ENCODE measurements around the gene HID1. TPM values are rescaled to one million over a fixed set of nuclear protein-coding genes. Genes with fewer than 3 reads are reported as not detected.
"Not testable (repeated sequence)": the region's sequence is repeated elsewhere in the genome, so short reads cannot be mapped to it uniquely, and the experiment has no call there.

HID1 gene
- total RNA-seq, 1 donor from 2014 or later, result 0.31 TPM

- intact Hi-C loops (cut with micrococcal nuclease), result no loop called here
- Mint-ChIP-seq H3K27me3 (ENCODE audit: insufficient read depth) (peaks cover 22% of the 10 kb centered on the region), H3K36me3 (ENCODE audit: low read depth) (no peaks in the 10 kb centered on the region)
Measured at GRCh38 chr17:74918906-74919305, 53.7 kb downstream of the HID1 start.

DNA sequence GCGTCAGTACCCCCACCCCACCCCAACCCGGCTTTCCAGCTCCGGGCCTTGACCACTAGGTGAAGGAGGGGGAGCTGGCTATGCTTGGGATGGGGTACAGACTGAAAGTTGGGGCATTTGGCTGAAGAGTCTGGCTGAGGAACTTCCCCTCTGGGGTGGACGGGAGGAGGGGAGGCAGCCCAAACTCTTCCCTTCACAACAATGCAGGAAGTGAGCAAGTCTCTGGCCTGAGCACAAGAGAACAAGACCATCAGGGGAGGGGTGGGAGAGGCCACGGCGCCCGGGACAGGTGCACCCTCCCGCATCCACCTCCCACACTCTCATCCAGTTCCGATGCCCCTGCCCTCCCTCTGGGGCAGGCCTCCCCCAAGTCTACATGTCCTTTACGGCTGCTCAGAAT lies 55.1 kb downstream of the HID1 start:
- H3K4me1 Mint-ChIP-seq (ENCODE audit: low read depth), result no peaks in the 10 kb centered on the region
- no peak for DNase-seq (ENCODE audit: low spot score)
- H3K4me3 Mint-ChIP-seq, result no peak overlapping the region
- no peaks in the 10 kb centered on the region for H3K36me3 Mint-ChIP-seq (ENCODE audit: low read depth)
- H3K9me3 Mint-ChIP-seq, result no peaks in the 10 kb centered on the region
- peaks cover 21% of the 10 kb centered on the region for H3K27me3 Mint-ChIP-seq (ENCODE audit: insufficient read depth)
- no peak overlapping the region for H3K27ac Mint-ChIP-seq
- intact Hi-C loops (cut with micrococcal nuclease), result no loop called here

More at GRCh38 chr17:74918906-74919305, 53.7 kb downstream of the HID1 start:
- Mint-ChIP-seq H3K9me3 (no peaks in the 10 kb centered on the region), H3K27ac (no peak overlapping the region), H3K4me1 (ENCODE audit: low read depth) (no peaks in the 10 kb centered on the region), H3K4me3 (no peak overlapping the region)
- DNase-seq (ENCODE audit: low spot score), result no peak

DNA sequence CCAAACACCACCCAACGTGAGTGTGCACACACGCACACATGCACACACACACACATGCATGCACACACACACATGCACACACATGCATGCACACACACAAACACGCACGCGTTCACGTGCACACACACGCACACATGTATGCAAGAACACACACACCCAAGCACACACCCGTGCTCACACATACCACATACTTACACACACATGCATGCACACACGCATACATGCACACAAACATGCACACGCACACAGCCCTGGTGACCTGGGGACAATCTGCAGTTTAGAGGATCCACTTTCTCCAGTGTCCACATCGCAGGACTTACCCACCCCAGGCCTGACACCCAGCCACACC lies 55.7 kb downstream of the HID1 start:
- intact Hi-C loops (cut with micrococcal nuclease), result no loop called here
- H3K4me1 Mint-ChIP-seq (ENCODE audit: low read depth), result no peaks in the 10 kb centered on the region
- H3K36me3 Mint-ChIP-seq (ENCODE audit: low read depth), result no peaks in the 10 kb centered on the region
- DNase-seq (ENCODE audit: low spot score), result no peak
- no peak overlapping the region for H3K4me3 Mint-ChIP-seq
- no peak overlapping the region for H3K27ac Mint-ChIP-seq
- H3K9me3 Mint-ChIP-seq, result no peaks in the 10 kb centered on the region
- peaks cover 17% of the 10 kb centered on the region for H3K27me3 Mint-ChIP-seq (ENCODE audit: insufficient read depth)

GRCh38 chr17:74916136-74916850 lies 56.3 kb downstream of the HID1 start:
- intact Hi-C loops (cut with micrococcal nuclease), result no loop called here
- Mint-ChIP-seq H3K4me1 (ENCODE audit: low read depth) (no peaks in the 10 kb centered on the region), H3K27me3 (ENCODE audit: insufficient read depth) (peaks cover 12% of the 10 kb centered on the region), H3K36me3 (ENCODE audit: low read depth) (no peaks in the 10 kb centered on the region), H3K4me3 (no peak overlapping the region), H3K9me3 (no peaks in the 10 kb centered on the region), H3K27ac (no peak overlapping the region)
- no peak for DNase-seq (ENCODE audit: low spot score)

- H3K27me3 Mint-ChIP-seq (ENCODE audit: insufficient read depth), result peaks cover 15% of the 10 kb centered on the region
- H3K4me3 Mint-ChIP-seq; H3K36me3 Mint-ChIP-seq (ENCODE audit: low read depth); H3K9me3 Mint-ChIP-seq; DNase-seq (ENCODE audit: low spot score); H3K4me1 Mint-ChIP-seq (ENCODE audit: low read depth); intact Hi-C loops (cut with micrococcal nuclease); H3K27ac Mint-ChIP-seq: not testable (repeated sequence)
Measured at GRCh38 chr17:74911423-74911822, 61.1 kb downstream of the HID1 start.

DNA sequence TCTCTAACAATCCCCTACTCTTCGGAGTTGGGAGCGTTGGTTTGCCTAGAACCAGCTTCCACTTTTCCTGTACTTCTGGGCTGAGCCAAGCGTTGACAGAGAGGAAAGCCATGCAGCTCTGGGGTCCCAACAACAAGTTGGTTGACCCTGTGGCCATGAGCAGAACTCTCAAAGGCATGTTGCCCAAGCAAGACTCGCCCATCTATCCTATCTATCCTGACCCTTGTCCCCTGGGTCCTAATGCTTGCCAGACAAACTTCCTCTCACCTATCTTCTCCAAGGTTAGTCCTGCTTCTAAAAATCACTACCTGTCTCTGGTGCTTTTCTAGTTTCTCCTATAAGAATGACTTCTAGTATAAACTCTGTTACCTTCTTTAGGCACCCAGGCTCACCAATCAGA lies 63.5 kb downstream of the HID1 start:
- H3K27ac Mint-ChIP-seq; H3K9me3 Mint-ChIP-seq; H3K4me1 Mint-ChIP-seq (ENCODE audit: low read depth); H3K4me3 Mint-ChIP-seq; intact Hi-C loops (cut with micrococcal nuclease); H3K36me3 Mint-ChIP-seq (ENCODE audit: low read depth); DNase-seq (ENCODE audit: low spot score): not testable (repeated sequence)
- peaks cover 14% of the 10 kb centered on the region for H3K27me3 Mint-ChIP-seq (ENCODE audit: insufficient read depth)

DNA sequence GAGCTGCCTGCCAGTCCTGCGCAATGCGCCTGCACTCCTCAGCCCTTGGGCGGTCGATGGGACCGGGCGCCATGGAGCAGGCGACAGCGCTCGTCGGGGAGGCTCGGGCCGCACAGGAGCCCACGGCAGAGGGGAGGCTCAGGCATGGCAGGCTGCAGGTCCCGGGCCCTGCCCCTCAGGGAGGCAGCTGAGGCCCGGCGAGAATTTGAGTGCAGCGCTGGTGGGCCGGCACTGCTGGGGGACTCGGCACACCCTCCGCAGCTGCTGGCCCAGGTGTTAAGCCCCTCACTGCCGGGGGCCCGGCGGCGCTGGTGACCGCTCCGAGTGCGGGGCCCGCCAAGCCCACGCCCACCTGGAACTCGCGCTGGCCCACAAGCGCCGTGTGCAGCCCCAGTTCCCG lies 65.5 kb downstream of the HID1 start:
- DNase-seq (ENCODE audit: low spot score), result no peak
- intact Hi-C loops (cut with micrococcal nuclease), result no loop called here
- H3K27me3 Mint-ChIP-seq (ENCODE audit: insufficient read depth), result peaks cover 13% of the 10 kb centered on the region
- H3K27ac Mint-ChIP-seq, result no peak overlapping the region
- no peaks in the 10 kb centered on the region for H3K36me3 Mint-ChIP-seq (ENCODE audit: low read depth)
- H3K4me1 Mint-ChIP-seq (ENCODE audit: low read depth), result no peaks in the 10 kb centered on the region
- no peak overlapping the region for H3K4me3 Mint-ChIP-seq
- H3K9me3 Mint-ChIP-seq, result no peaks in the 10 kb centered on the region

DNA sequence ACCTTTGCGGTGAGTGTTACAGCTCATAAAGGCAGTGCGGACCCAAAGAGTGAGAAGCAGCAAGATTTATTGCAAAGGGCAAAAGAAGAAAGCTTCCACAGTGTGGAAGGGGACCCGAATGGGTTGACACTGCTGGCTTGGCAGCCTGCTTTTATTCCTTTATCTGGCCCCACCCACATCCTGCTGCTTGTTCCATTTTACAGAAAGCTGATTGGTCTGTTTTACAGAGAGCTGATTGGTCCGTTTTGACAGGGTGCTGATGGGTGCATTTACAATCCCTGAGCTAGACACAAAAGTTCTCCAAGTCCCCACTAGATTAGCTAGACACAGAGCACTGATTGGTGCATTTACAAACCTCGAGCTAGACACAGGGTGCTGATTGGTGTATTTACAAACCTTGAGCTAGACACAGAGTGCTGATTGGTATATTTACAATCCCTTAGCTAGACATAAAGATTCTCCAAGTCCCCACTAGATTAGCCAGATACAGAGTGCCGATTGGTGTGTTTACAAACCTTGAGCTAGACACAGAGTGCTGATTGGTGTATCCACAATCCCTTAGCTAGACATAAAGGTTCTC lies 66.3 kb downstream of the HID1 start:
- H3K9me3 Mint-ChIP-seq; DNase-seq (ENCODE audit: low spot score); H3K27ac Mint-ChIP-seq; H3K36me3 Mint-ChIP-seq (ENCODE audit: low read depth); H3K4me1 Mint-ChIP-seq (ENCODE audit: low read depth); intact Hi-C loops (cut with micrococcal nuclease); H3K4me3 Mint-ChIP-seq: not testable (repeated sequence)
- peaks cover 13% of the 10 kb centered on the region for H3K27me3 Mint-ChIP-seq (ENCODE audit: insufficient read depth)

DNA sequence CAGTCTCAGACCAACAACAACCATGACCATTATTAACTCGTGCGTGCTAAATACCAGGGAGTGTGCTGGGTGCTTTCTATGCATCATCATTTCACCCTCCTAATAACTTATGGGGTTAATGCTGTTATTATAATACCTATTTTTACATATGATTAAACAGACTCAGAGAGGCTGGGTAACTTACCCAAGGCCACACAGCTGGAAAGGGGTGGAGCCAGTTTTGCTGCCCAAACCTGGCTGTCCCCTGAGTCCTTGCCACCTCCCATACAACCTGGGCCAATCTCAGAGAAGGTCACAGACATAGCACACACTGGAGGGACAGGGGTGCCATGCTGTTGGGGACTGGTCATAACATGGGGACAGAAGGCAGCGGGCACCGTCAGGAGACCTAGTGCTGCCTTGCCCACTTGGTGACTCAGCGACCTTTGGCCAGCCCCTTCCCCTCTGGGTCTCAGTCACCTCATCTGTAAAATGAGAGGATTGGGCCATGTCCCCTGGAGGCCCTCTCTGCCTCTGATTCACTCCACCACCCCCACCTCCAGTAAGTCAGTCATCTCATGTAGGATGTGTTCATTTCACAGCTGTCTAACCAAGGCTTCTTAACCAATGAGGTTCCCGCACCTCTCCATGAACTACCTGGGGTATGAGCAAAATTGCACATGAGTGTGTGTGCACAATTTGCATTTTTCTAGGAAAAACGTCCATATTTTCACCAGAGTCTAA lies 67.7 kb downstream of the HID1 start:
- intact Hi-C loops (cut with micrococcal nuclease), result no loop called here
- H3K36me3 Mint-ChIP-seq (ENCODE audit: low read depth), result no peaks in the 10 kb centered on the region
- DNase-seq (ENCODE audit: low spot score), result no peak
- no peak overlapping the region for H3K4me3 Mint-ChIP-seq
- no peaks in the 10 kb centered on the region for H3K9me3 Mint-ChIP-seq
- H3K4me1 Mint-ChIP-seq (ENCODE audit: low read depth), result no peaks in the 10 kb centered on the region
- H3K27me3 Mint-ChIP-seq (ENCODE audit: insufficient read depth), result peaks cover 13% of the 10 kb centered on the region
- no peak overlapping the region for H3K27ac Mint-ChIP-seq

- H3K4me3 Mint-ChIP-seq, result no peak overlapping the region
- H3K36me3 Mint-ChIP-seq (ENCODE audit: low read depth), result no peaks in the 10 kb centered on the region
- DNase-seq (ENCODE audit: low spot score), result no peak
- no peaks in the 10 kb centered on the region for H3K4me1 Mint-ChIP-seq (ENCODE audit: low read depth)
- no peaks in the 10 kb centered on the region for H3K9me3 Mint-ChIP-seq
- H3K27ac Mint-ChIP-seq, result no peak overlapping the region
- intact Hi-C loops (cut with micrococcal nuclease), result no loop called here
- peaks cover 6% of the 10 kb centered on the region for H3K27me3 Mint-ChIP-seq (ENCODE audit: insufficient read depth)
Measured at GRCh38 chr17:74903671-74904070, 68.9 kb downstream of the HID1 start.

DNA sequence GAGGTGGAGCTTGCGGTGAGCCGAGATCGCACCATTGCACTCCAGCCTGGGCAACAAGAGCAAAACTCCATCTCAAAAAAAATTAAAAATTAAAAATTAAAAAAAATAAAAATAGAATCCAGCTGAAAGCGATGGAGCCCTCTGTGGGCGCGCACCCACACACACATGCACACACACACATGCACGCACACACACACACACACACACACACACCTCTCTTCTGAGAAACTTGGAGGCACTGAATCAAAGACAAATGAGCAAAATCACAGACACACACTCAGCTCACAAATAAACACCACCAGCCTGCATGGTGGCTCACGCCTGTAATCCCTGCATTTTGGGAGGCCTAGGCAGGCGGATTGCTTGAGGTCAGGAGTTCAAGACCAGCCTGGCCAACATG lies 69.5 kb downstream of the HID1 start:
- Mint-ChIP-seq H3K36me3 (ENCODE audit: low read depth) (no peaks in the 10 kb centered on the region), H3K4me1 (ENCODE audit: low read depth) (no peaks in the 10 kb centered on the region), H3K27ac (no peak overlapping the region), H3K27me3 (ENCODE audit: insufficient read depth) (peaks cover 11% of the 10 kb centered on the region), H3K4me3 (no peak overlapping the region), H3K9me3 (no peaks in the 10 kb centered on the region)
- intact Hi-C loops (cut with micrococcal nuclease), result no loop called here
- no peak for DNase-seq (ENCODE audit: low spot score)

GRCh38 chr17:74901353-74902135 lies 71.0 kb downstream of the HID1 start:
- Mint-ChIP-seq H3K36me3 (ENCODE audit: low read depth) (no peaks in the 10 kb centered on the region), H3K4me1 (ENCODE audit: low read depth) (no peaks in the 10 kb centered on the region), H3K4me3 (no peak overlapping the region), H3K27me3 (ENCODE audit: insufficient read depth) (peaks cover 12% of the 10 kb centered on the region), H3K27ac (no peak overlapping the region), H3K9me3 (no peaks in the 10 kb centered on the region)
- no peak for DNase-seq (ENCODE audit: low spot score)
- intact Hi-C loops (cut with micrococcal nuclease), result no loop called here
